ENCODE results near the gene ZSCAN21.

ZSCAN21 gene

GRCh38 chr7:100015232-100016214, 34.1 kb upstream of the ZSCAN21 start, which contains the start of gene ZKSCAN1:
TSS of gene ZKSCAN1 (plus strand) at chr7:100015596. CDS start at chr7:100023507, 7,911 bp downstream.
- H3K4me1 ChIP-seq (ENCODE audit: control insufficient read depth, insufficient read depth, low read length): peaks cover 10% of the 10 kb centered on the region

GRCh38 chr7:100016215-100016901, 33.2 kb upstream of the ZSCAN21 start:
- Histone ChIP-seq H3K9ac (ENCODE audit: low read depth, low read length) (peak overlapping the region; percentile 100), H3K9me3 (replicated peaks; ENCODE audit: low read length) (no peaks in the 10 kb centered on the region), H3K4me1 (ENCODE audit: control insufficient read depth, insufficient read depth, low read length) (peaks cover 10% of the 10 kb centered on the region), H3K27me3 (ENCODE audit: control insufficient read depth, insufficient read depth, low read length) (peaks cover 6% of the 10 kb centered on the region), H3K4me2 (ENCODE audit: low read length) (peak overlapping the region; percentile 88), H3K36me3 (ENCODE audit: insufficient read depth, low read length) (peaks cover 2% of the 10 kb centered on the region), H3K4me3 (ENCODE audit: low read length) (peak overlapping the region; percentile 87)

More at GRCh38 chr7:100015232-100016214, 34.1 kb upstream of the ZSCAN21 start, which contains the start of gene ZKSCAN1:
- peaks cover 2% of the 10 kb centered on the region for H3K36me3 ChIP-seq (ENCODE audit: insufficient read depth, low read length)
- peak within 1 kb of the TSS; percentile 100 for H3K9ac ChIP-seq (ENCODE audit: low read depth, low read length)
- H3K4me3 ChIP-seq (ENCODE audit: low read length): peak within 1 kb of the TSS; percentile 87
- H3K4me2 ChIP-seq (ENCODE audit: low read length): peak within 1 kb of the TSS; percentile 88
- H3K9me3 ChIP-seq (replicated peaks; ENCODE audit: low read length): no peaks in the 10 kb centered on the region
- H3K27me3 ChIP-seq (ENCODE audit: control insufficient read depth, insufficient read depth, low read length): peaks cover 7% of the 10 kb centered on the region

GRCh38 chr7:100017300-100017699, 32.3 kb upstream of the ZSCAN21 start:
- Histone ChIP-seq H3K27me3 (ENCODE audit: control insufficient read depth, insufficient read depth, low read length) (no peaks in the 10 kb centered on the region), H3K9me3 (replicated peaks; ENCODE audit: low read length) (no peaks in the 10 kb centered on the region), H3K36me3 (ENCODE audit: insufficient read depth, low read length) (peaks cover 10% of the 10 kb centered on the region), H3K4me1 (ENCODE audit: control insufficient read depth, insufficient read depth, low read length) (peaks cover 10% of the 10 kb centered on the region), H3K9ac (ENCODE audit: low read depth, low read length) (peak overlapping the region; percentile 31), H3K4me2 (ENCODE audit: low read length) (peak overlapping the region; percentile 88), H3K4me3 (ENCODE audit: low read length) (peak overlapping the region; percentile 35)

- peak overlapping the region; percentile 88 for H3K4me2 ChIP-seq (ENCODE audit: low read length)
- H3K9me3 ChIP-seq (replicated peaks; ENCODE audit: low read length): no peaks in the 10 kb centered on the region
- H3K36me3 ChIP-seq (ENCODE audit: insufficient read depth, low read length): peaks cover 16% of the 10 kb centered on the region
- H3K9ac ChIP-seq (ENCODE audit: low read depth, low read length): peak overlapping the region; percentile 31
- no peak overlapping the region for H3K4me3 ChIP-seq (ENCODE audit: low read length)
- H3K27me3 ChIP-seq (ENCODE audit: control insufficient read depth, insufficient read depth, low read length): no peaks in the 10 kb centered on the region
- H3K4me1 ChIP-seq (ENCODE audit: control insufficient read depth, insufficient read depth, low read length): peaks cover 10% of the 10 kb centered on the region
These were observed 31.7 kb upstream of the ZSCAN21 start for GRCh38 chr7:100017875-100018274.

GRCh38 chr7:100019908-100020307, 29.7 kb upstream of the ZSCAN21 start:
- Histone ChIP-seq H3K9ac (ENCODE audit: low read depth, low read length) (no peak overlapping the region), H3K36me3 (ENCODE audit: insufficient read depth, low read length) (peaks cover 35% of the 10 kb centered on the region), H3K4me2 (ENCODE audit: low read length) (no peak overlapping the region), H3K4me1 (ENCODE audit: control insufficient read depth, insufficient read depth, low read length) (peaks cover 10% of the 10 kb centered on the region), H3K9me3 (replicated peaks; ENCODE audit: low read length) (no peaks in the 10 kb centered on the region), H3K27me3 (ENCODE audit: control insufficient read depth, insufficient read depth, low read length) (no peaks in the 10 kb centered on the region), H3K4me3 (ENCODE audit: low read length) (no peak overlapping the region)

- Histone ChIP-seq H3K9me3 (replicated peaks; ENCODE audit: low read length) (no peaks in the 10 kb centered on the region), H3K4me3 (ENCODE audit: low read length) (no peak overlapping the region), H3K4me2 (ENCODE audit: low read length) (no peak overlapping the region), H3K4me1 (ENCODE audit: control insufficient read depth, insufficient read depth, low read length) (peaks cover 6% of the 10 kb centered on the region), H3K36me3 (ENCODE audit: insufficient read depth, low read length) (peaks cover 44% of the 10 kb centered on the region), H3K9ac (ENCODE audit: low read depth, low read length) (no peak overlapping the region), H3K27me3 (ENCODE audit: control insufficient read depth, insufficient read depth, low read length) (no peaks in the 10 kb centered on the region)
These were observed 28.3 kb upstream of the ZSCAN21 start for GRCh38 chr7:100021297-100021696.

GRCh38 chr7:100022621-100023020, 27.0 kb upstream of the ZSCAN21 start:
- Histone ChIP-seq H3K9ac (ENCODE audit: low read depth, low read length) (no peak overlapping the region), H3K9me3 (replicated peaks; ENCODE audit: low read length) (no peaks in the 10 kb centered on the region), H3K4me2 (ENCODE audit: low read length) (no peak overlapping the region), H3K36me3 (ENCODE audit: insufficient read depth, low read length) (peaks cover 49% of the 10 kb centered on the region), H3K27me3 (ENCODE audit: control insufficient read depth, insufficient read depth, low read length) (no peaks in the 10 kb centered on the region), H3K4me3 (ENCODE audit: low read length) (no peak overlapping the region), H3K4me1 (ENCODE audit: control insufficient read depth, insufficient read depth, low read length) (no peaks in the 10 kb centered on the region)

- Histone ChIP-seq H3K9me3 (replicated peaks; ENCODE audit: low read length) (no peaks in the 10 kb centered on the region), H3K9ac (ENCODE audit: low read depth, low read length) (no peak overlapping the region), H3K4me2 (ENCODE audit: low read length) (no peak overlapping the region), H3K4me1 (ENCODE audit: control insufficient read depth, insufficient read depth, low read length) (no peaks in the 10 kb centered on the region), H3K27me3 (ENCODE audit: control insufficient read depth, insufficient read depth, low read length) (no peaks in the 10 kb centered on the region), H3K36me3 (ENCODE audit: insufficient read depth, low read length) (peaks cover 47% of the 10 kb centered on the region), H3K4me3 (ENCODE audit: low read length) (no peak overlapping the region)
These were observed 26.0 kb upstream of the ZSCAN21 start for GRCh38 chr7:100023526-100023925.

GRCh38 chr7:100024020-100024619, 25.5 kb upstream of the ZSCAN21 start:
- Histone ChIP-seq H3K27me3 (ENCODE audit: control insufficient read depth, insufficient read depth, low read length) (no peaks in the 10 kb centered on the region), H3K4me2 (ENCODE audit: low read length) (no peak overlapping the region), H3K9me3 (replicated peaks; ENCODE audit: low read length) (no peaks in the 10 kb centered on the region), H3K4me1 (ENCODE audit: control insufficient read depth, insufficient read depth, low read length) (no peaks in the 10 kb centered on the region), H3K36me3 (ENCODE audit: insufficient read depth, low read length) (peaks cover 51% of the 10 kb centered on the region), H3K4me3 (ENCODE audit: low read length) (no peak overlapping the region), H3K9ac (ENCODE audit: low read depth, low read length) (no peak overlapping the region)

GRCh38 chr7:100027197-100027596, 22.4 kb upstream of the ZSCAN21 start:
- Histone ChIP-seq H3K4me1 (ENCODE audit: control insufficient read depth, insufficient read depth, low read length) (no peaks in the 10 kb centered on the region), H3K4me2 (ENCODE audit: low read length) (no peak overlapping the region), H3K9ac (ENCODE audit: low read depth, low read length) (no peak overlapping the region), H3K9me3 (replicated peaks; ENCODE audit: low read length) (no peaks in the 10 kb centered on the region), H3K36me3 (ENCODE audit: insufficient read depth, low read length) (peaks cover 72% of the 10 kb centered on the region), H3K4me3 (ENCODE audit: low read length) (no peak overlapping the region), H3K27me3 (ENCODE audit: control insufficient read depth, insufficient read depth, low read length) (no peaks in the 10 kb centered on the region)

GRCh38 chr7:100029596-100029995, 20.0 kb upstream of the ZSCAN21 start:
- Histone ChIP-seq H3K9ac (ENCODE audit: low read depth, low read length) (no peak overlapping the region), H3K4me2 (ENCODE audit: low read length) (no peak overlapping the region), H3K4me1 (ENCODE audit: control insufficient read depth, insufficient read depth, low read length) (peaks cover 7% of the 10 kb centered on the region), H3K9me3 (replicated peaks; ENCODE audit: low read length) (no peaks in the 10 kb centered on the region), H3K36me3 (ENCODE audit: insufficient read depth, low read length) (peaks cover 67% of the 10 kb centered on the region), H3K4me3 (ENCODE audit: low read length) (no peak overlapping the region), H3K27me3 (ENCODE audit: control insufficient read depth, insufficient read depth, low read length) (no peaks in the 10 kb centered on the region)

Measured in skeletal muscle satellite cell (primary cell).